AG20443 (cell line): Measurements from ENCODE around the gene CPB1.

ENCODE experiments used
- DNase-seq: peaks from one replicate; pipeline ENCODE4 v3.0.0; 2012; ENCODE audit warnings: low spot score, mixed read lengths

Gene CPB1

DNA sequence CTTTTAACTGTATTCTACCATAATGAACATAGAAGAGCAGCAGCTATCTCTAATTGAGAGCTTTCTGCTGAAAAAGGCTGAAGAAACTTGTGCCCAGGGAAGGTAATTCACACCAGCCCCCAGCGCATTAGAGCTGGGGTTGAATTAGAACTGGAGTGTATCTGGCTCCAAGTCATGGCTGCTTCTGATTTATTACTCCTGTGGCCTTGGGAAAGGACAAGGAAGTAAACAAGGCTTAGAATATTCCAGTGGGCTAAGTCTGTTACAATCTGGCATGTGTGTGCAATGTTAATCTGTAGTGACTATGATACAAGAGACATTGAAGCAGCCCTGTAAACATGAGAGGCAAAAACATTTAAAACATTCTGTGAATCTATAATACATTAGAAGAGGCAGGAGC is 55.6 kb downstream of the CPB1 start:
- DNase-seq = no peak

DNA sequence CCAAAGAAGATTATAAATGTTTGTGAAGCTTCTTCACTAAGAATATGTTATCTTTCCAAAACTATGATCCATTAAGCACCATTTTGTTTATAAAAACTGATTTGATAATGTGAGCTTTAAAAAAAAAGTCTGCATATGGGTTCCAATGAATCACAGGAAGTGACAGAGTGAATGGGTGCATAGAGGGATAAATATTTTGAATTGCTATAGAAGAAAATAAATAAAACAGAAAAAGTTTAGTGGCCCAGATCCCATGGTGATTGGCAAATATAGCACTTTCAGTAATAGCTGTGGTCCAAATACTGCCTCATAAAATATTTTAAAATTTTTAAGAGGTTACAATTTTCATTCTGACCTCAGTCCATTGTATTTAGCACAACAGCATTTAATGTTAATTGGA is 56.6 kb downstream of the CPB1 start:
- DNase-seq = no peak

DNA sequence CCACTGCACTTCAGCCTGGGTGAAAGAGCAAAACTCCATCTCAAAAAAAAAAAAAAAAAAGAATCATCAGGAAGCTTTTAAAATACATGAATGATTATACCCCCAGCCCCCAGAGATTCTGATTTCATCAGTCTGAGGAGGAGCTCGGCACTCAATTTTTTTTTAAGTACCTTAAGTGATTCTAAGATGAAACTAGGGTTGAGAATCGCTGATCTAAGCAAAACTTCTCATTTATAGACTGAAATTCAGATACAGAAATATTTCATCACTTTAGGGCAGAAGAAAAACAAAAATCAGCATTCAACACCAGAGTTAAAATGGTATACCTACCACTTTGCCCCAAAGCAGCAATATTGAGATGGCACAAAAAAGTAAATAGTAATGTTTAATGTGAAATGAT is 62.2 kb downstream of the CPB1 start:
- DNase-seq = no peak

DNA sequence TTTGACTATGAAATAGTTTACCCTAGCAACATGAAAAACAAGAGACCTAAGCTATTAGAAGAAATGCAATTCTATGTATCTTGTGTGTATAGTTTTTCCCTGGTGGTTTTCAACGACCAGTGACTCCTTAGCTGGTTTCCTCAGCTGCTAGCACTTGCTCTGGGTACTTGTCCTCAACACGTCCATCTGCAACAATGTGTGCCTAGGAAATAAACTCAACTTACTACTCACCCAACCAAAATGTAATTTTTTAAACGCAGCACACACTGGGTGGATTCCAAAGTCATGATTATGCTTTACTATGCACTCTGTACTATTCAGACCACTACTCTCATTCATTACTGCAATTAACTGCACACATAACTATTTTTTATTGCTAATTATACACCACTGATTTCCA is 68.5 kb downstream of the CPB1 start:
- DNase-seq = no peak

DNA sequence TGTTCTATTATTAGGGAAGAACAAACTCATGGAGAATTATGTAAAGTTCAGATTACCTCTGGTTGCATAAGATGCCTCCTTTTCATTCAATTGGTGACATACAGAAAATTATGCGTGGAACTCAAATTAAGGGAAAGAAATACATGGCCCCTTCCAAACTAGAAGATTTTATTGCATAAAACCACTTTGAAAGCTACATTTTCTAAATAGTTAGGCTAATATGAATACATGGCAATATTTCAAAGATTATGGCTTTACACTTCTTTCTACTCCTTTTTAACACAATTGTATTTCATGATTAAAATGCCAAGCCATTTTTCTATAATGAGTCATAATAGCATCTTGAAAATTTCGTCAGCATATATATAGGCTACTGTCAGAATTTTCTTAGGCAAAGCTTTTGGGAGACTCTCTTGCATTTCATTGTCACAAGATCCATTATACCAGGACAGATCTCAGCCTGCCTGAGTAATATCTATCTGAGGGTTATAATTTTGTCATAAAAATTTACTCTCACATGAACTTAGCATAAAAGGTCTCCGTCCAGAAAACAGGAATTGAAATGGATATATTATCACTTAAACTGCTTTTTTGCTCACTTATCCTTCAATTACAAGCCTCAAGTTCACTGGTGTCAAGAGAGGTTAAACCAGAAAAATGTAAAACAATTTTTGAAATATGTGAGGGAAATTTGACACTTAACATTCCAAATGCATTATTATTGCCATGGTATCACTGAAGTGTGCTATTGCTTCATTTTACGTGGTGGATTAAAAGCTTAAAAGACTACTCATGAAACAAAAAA is 74.6 kb downstream of the CPB1 start:
- DNase-seq = peak; percentile 43

DNA sequence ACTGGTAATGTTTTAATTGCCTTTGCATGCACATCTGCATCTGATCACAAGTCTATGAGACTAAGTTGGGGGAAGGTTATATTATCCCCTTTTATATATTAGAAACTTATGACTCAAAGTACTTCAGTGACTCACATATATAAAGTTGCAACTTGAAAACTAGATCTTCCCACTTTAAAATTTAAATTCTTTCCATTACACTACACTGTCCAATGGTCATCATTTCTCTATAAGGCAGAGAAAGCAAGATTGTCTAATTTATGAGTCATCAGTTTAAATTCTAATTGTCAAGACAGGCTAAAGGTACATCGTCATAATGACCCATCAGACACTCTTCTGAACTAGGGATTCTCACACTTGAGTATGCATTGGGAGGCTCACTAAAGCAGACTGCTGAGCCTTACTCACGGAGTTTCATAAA is 75.4 kb downstream of the CPB1 start:
- DNase-seq = peak; percentile 17

DNA sequence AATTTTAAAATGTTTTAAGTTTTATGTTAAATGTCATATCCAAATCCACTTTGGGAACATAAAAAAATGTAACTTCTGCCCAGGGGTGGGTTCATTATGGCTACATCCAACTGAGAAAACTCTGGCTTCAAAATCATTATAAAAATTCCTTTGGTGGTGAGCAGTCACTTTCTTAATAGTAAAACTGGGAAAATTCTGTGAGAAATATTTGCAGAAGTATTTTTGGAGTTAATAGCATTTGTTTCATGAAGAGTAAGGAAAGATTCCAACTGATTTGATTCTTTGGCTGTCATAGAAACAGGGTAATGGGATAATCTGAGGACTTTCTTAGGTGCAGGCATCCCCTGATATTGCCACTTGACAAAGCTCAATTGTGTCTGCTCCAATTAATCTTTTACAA is 76.3 kb downstream of the CPB1 start:
- DNase-seq = no peak

DNA sequence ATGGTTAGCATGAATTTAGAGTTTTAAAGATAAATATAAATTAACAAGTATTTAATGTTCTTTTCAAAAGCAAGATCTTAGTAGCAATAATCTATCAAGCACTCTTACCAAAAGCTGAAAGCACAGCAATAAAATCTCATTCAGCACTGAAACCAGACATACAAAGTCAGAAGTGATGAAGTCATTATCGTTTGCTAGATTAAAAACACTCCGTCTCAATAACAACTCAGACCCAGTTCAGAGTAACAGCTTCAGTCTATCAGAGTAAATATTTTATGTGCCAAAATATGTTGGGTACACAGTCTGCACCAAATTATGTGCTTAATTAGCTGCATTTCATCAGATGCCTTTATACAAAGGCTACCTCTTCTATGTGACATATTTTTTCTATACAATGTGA is 79.1 kb downstream of the CPB1 start:
- DNase-seq = peak; percentile 13
